ENCODE measurements around the gene AIMP2. TPM values are rescaled to one million over a fixed set of nuclear protein-coding genes. Genes with fewer than 3 reads are reported as not detected.

AIMP2 gene
- total and polyA plus RNA-seq, 4 donors: 28.7 to 41.7 (median 34.9) TPM

GRCh38 chr7:6016653-6016966, 7.5 kb downstream of the AIMP2 start (continued):
- TF ChIP-seq ZBTB33 (IDR thresholded peaks at IDR 0.05) (no peak), CTCF (IDR thresholded peaks at IDR 0.05; ENCODE audit: low read depth, low read length, missing input control) (no peak), MAX (IDR thresholded peaks at IDR 0.05) (no peak)

GRCh38 chr7:6020371-6021286, 11.6 kb downstream of the AIMP2 start:
- H3K4me1 ChIP-seq (ENCODE audit: control insufficient read depth in 4 of 4, insufficient read depth in 4 of 4, low read length in 3 of 4): peaks cover 0 to 8% (median 4%) of the 10 kb centered on the region in 4 donors
- DNase-seq (ENCODE audit: low spot score): no peak
- TF ChIP-seq YY1 (IDR thresholded peaks at IDR 0.05) (no peak), RAD21 (IDR thresholded peaks at IDR 0.05) (no peak)
- no peak overlapping the region for H3K4me3 ChIP-seq (ENCODE audit: low read depth in 1 of 3, low read length in 3 of 3)
- 89% methylated on average over 11 of the region's 11 CpGs for WGBS
- no peak overlapping the region for H3K9ac ChIP-seq (ENCODE audit: low read depth in 1 of 2, low read length in 2 of 2)
- H3K27ac ChIP-seq (ENCODE audit: low read depth in 1 of 2, low read length in 2 of 2): no peak overlapping the region
- H3K9me3 ChIP-seq (ENCODE audit: control insufficient read depth in 4 of 4, low read length in 3 of 4): no peaks in the 10 kb centered on the region
- H3K36me3 ChIP-seq (ENCODE audit: control insufficient read depth in 4 of 4, insufficient read depth in 3 of 4, low read depth in 1 of 4, low read length in 3 of 4): peaks cover 13 to 82% (median 67%) of the 10 kb centered on the region in 4 donors
- no peaks in the 10 kb centered on the region for H3K27me3 ChIP-seq (ENCODE audit: control insufficient read depth in 4 of 4, insufficient read depth in 4 of 4, low read length in 3 of 4)

- no peak overlapping the region for H3K9ac ChIP-seq (ENCODE audit: low read depth in 1 of 2, low read length in 2 of 2)
- 96% methylated on average over 3 of the region's 3 CpGs for WGBS
- no peaks in the 10 kb centered on the region for H3K4me1 ChIP-seq (ENCODE audit: control insufficient read depth in 4 of 4, insufficient read depth in 4 of 4, low read length in 3 of 4)
- H3K27me3 ChIP-seq (ENCODE audit: control insufficient read depth in 4 of 4, insufficient read depth in 4 of 4, low read length in 3 of 4): no peaks in the 10 kb centered on the region
- H3K27ac ChIP-seq (ENCODE audit: low read depth in 1 of 2, low read length in 2 of 2): no peak overlapping the region
- H3K4me3 ChIP-seq (ENCODE audit: low read depth in 1 of 3, low read length in 3 of 3): no peak overlapping the region
- TF ChIP-seq MAX (IDR thresholded peaks at IDR 0.05) (no peak), NR2F2 (IDR thresholded peaks at IDR 0.05) (no peak), FOXA2 (IDR thresholded peaks at IDR 0.05) (no peak), EGR1 (IDR thresholded peaks at IDR 0.05; ENCODE audit: low read depth in 2 of 2) (no peak), ATF3 (IDR thresholded peaks at IDR 0.05) (no peak), TAF1 (conservative IDR thresholded peaks at IDR 0.05) (no peak), JUND (IDR thresholded peaks at IDR 0.05) (no peak), GABPA (IDR thresholded peaks at IDR 0.05 in 1 of 2, conservative IDR thresholded peaks at IDR 0.05 in 1 of 2) (no peak), RXRA (IDR thresholded peaks at IDR 0.05) (no peak), REST (IDR thresholded peaks at IDR 0.05) (no peak), HNF4A (conservative IDR thresholded peaks at IDR 0.05) (no peak), HNF4G (IDR thresholded peaks at IDR 0.05) (no peak), RAD21 (IDR thresholded peaks at IDR 0.05) (no peak), ZBTB33 (IDR thresholded peaks at IDR 0.05) (no peak), SP1 (IDR thresholded peaks at IDR 0.05) (no peak)
- no peak for DNase-seq (ENCODE audit: low spot score)
- no peaks in the 10 kb centered on the region for H3K9me3 ChIP-seq (ENCODE audit: control insufficient read depth in 4 of 4, low read length in 3 of 4)
- peaks cover 8 to 84% (median 58%) of the 10 kb centered on the region in 4 donors for H3K36me3 ChIP-seq (ENCODE audit: control insufficient read depth in 4 of 4, insufficient read depth in 3 of 4, low read depth in 1 of 4, low read length in 3 of 4)
These were observed 13.6 kb downstream of the AIMP2 start for GRCh38 chr7:6022707-6023106.

All from liver (tissue), 9 donors.